ENCODE data around the gene RAPGEF6. TPM values are rescaled to one million over a fixed set of nuclear protein-coding genes. Genes with fewer than 3 reads are reported as not detected.
"Not testable (repeated sequence)": the region's sequence is repeated elsewhere in the genome, so short reads cannot be mapped to it uniquely, and the experiment has no call there.

Gene RAPGEF6
- total RNA-seq, 1 experiment from 2014 or later: 9.7 TPM

- Histone ChIP-seq H3K4me2 (ENCODE audit: low read length) (no peak overlapping the region), H3F3A (ENCODE audit: low read length, unreplicated experiment) (no peaks in the 10 kb centered on the region), H3K79me2 (ENCODE audit: low read length) (peaks cover 24% of the 10 kb centered on the region), H3K4me1 (ENCODE audit: insufficient read depth, low read length) (no peaks in the 10 kb centered on the region), H3K9me3 (ENCODE audit: low read length) (no peaks in the 10 kb centered on the region), H3K4me3 (ENCODE audit: low read length) (no peak overlapping the region), H4K20me1 (ENCODE audit: low read length) (no peaks in the 10 kb centered on the region), H3K9me2 (replicated peaks; ENCODE audit: low read length) (no peaks in the 10 kb centered on the region), H3K36me3 (ENCODE audit: low read depth, low read length) (no peaks in the 10 kb centered on the region; the same call in 1 of the 2 replicates), H3K27ac (ENCODE audit: low read length) (no peak overlapping the region), H3K27me3 (ENCODE audit: low read length) (no peaks in the 10 kb centered on the region), H2AFZ (ENCODE audit: low read length) (no peak overlapping the region), H3K9ac (ENCODE audit: low read length) (no peak overlapping the region)
- BruUV-seq (replicated peaks): no TSS peak
- ATAC-seq: no peak
- DNase-seq: no peak
- ChIA-PET CTCF (no interaction called here), POLR2A (ENCODE audit: unreplicated experiment) (no interaction called here)
- TF ChIP-seq EZH2phosphoT487 (IDR thresholded peaks at IDR 0.05; ENCODE audit: borderline replicate concordance, low read length) (no peak), EZH2 (IDR thresholded peaks at IDR 0.05; ENCODE audit: low read length, unreplicated experiment) (no peak), CTCF (conservative IDR thresholded peaks at IDR 0.05; ENCODE audit: low read depth, low read length) (no peak)
- intact Hi-C loops (cut with micrococcal nuclease): loop anchor here (10.0 kb wide), 1 partner anchor 81 kb away; no protein-coding TSS in a partner anchor
Measured at GRCh38 chr5:131593921-131594320, 41.1 kb downstream of the RAPGEF6 start.

- intact Hi-C loops (cut with micrococcal nuclease): loop anchor here (10.0 kb wide), 1 partner anchor 81 kb away; no protein-coding TSS in a partner anchor
- BruUV-seq (replicated peaks); H3K9me3 ChIP-seq (ENCODE audit: low read length); H4K20me1 ChIP-seq (ENCODE audit: low read length); H3K27me3 ChIP-seq (ENCODE audit: low read length); CTCF ChIA-PET; H3K4me1 ChIP-seq (ENCODE audit: insufficient read depth, low read length); H3K36me3 ChIP-seq (ENCODE audit: low read depth, low read length); ATAC-seq; H3K9me2 ChIP-seq (replicated peaks; ENCODE audit: low read length); H3K4me3 ChIP-seq (ENCODE audit: low read length); DNase-seq; H3K4me2 ChIP-seq (ENCODE audit: low read length); POLR2A ChIA-PET (ENCODE audit: unreplicated experiment); H3K9ac ChIP-seq (ENCODE audit: low read length); H3F3A ChIP-seq (ENCODE audit: low read length, unreplicated experiment); H3K27ac ChIP-seq (ENCODE audit: low read length); H2AFZ ChIP-seq (ENCODE audit: low read length): not testable (repeated sequence)
- peaks cover 24% of the 10 kb centered on the region for H3K79me2 ChIP-seq (ENCODE audit: low read length)
Measured at GRCh38 chr5:131593436-131593835, 41.6 kb downstream of the RAPGEF6 start.

- H3K9me2 ChIP-seq (replicated peaks; ENCODE audit: low read length): no peaks in the 10 kb centered on the region
- H3K27ac ChIP-seq (ENCODE audit: low read length): no peak overlapping the region
- H3K36me3 ChIP-seq (ENCODE audit: low read depth, low read length): no peaks in the 10 kb centered on the region
- no peak overlapping the region for H3K9ac ChIP-seq (ENCODE audit: low read length)
- BruUV-seq (replicated peaks): no TSS peak
- ATAC-seq (peak; percentile 51), DNase-seq (peak; percentile 41)
- H3K27me3 ChIP-seq (ENCODE audit: low read length): no peaks in the 10 kb centered on the region
- H2AFZ ChIP-seq (ENCODE audit: low read length): no peak overlapping the region
- POLR2A ChIA-PET (ENCODE audit: unreplicated experiment): no interaction called here
- H3K4me1 ChIP-seq (ENCODE audit: insufficient read depth, low read length): peaks cover 8% of the 10 kb centered on the region
- TF ChIP-seq CTCF (conservative IDR thresholded peaks at IDR 0.05; ENCODE audit: low read depth, low read length) (peak; percentile 78), EZH2phosphoT487 (IDR thresholded peaks at IDR 0.05; ENCODE audit: borderline replicate concordance, low read length) (no peak)
- CTCF ChIA-PET: interaction anchor here (0.5 to 1.2 kb wide), 4 partner anchors 49 to 418 kb away, joined by 4 to 8 read pairs (median 4); no protein-coding TSS in a partner anchor
- no peaks in the 10 kb centered on the region for H3K9me3 ChIP-seq (ENCODE audit: low read length)
- H3K79me2 ChIP-seq (ENCODE audit: low read length): peaks cover 7% of the 10 kb centered on the region; the same call in 1 of the 2 replicates
- H3K4me3 ChIP-seq (ENCODE audit: low read length): no peak overlapping the region
- no peaks in the 10 kb centered on the region for H4K20me1 ChIP-seq (ENCODE audit: low read length)
- H3F3A ChIP-seq (ENCODE audit: low read length, unreplicated experiment): no peaks in the 10 kb centered on the region
- H3K4me2 ChIP-seq (ENCODE audit: low read length): no peak overlapping the region
- intact Hi-C loops (cut with micrococcal nuclease): loop anchor here (1.0 to 10.0 kb wide), 5 partner anchors 41 to 419 kb away; partner anchors contain the start of genes FNIP1 and RAPGEF6
Measured at GRCh38 chr5:131589510-131590348, 45.3 kb downstream of the RAPGEF6 start.
